ENCODE results near the gene MTMR12. TPM values are rescaled to one million over a fixed set of nuclear protein-coding genes. Genes with fewer than 3 reads are reported as not detected.

MTMR12 gene
- total and polyA plus RNA-seq, 2 of the 13 experiments (the other 11 are each of a cell fraction or from before 2014, with no cell fraction given) = 23.4 to 36.6 TPM

DNA sequence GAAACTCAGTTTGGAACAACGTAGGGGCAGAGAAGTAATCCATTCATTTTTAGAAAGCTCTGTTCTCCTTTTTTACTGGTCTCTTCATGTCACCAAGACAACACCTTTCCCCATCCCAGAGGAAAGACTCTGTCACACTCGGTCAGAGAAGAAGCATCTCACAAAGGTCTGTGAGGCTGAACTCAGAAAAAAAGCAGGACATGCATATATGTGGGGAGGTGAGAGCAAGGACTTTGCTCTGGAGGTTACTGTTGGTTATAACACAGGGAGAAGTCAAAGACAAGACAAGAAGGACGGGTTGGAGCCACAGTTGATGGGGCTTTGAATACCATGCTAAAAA is 19.2 kb upstream of the MTMR12 start (continued):
- peak; percentile 97 for TF ChIP-seq ZKSCAN5 (CRISPR knock-in tag; IDR thresholded peaks at IDR 0.05)
- TF ChIP-seq POLR2AphosphoS5 (IDR thresholded peaks at IDR 0.05; ENCODE audit: low read depth, low read length) = peak; percentile 43; the same call in 1 of the 2 replicates

DNA sequence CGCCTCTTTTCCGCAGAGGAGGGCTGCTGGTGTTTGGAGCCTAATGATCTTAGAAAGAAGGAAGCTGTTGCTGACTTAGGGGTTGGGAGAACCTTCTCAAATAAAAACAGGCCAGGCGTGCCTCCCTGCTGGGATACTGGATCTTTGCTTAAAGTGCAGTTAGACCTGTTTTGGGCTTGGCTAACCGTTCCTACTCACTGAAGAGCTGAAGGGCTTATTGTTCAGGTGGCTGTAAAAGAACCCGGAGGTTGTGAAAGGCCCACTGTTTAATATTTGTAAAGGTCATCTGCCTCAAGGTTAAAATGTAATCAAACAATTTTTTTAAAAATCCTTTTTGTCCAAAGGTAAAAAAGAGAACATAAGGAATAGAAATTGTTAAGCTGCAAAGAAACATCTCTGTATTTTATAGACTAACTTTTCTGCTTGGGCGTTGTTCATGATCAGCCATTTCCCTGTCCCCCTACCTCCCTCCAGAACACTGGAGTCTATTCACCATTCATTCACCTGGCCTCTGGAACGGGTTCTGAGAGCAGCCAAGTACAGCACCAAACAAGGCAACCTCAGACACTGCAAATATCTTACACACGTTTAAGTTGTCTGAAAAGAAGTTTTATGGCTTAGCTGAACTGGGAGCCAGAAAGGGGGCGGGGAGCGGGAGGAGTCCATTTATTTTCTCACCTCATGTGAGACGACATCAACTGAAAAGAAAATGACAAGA is 18.6 kb upstream of the MTMR12 start:
- peaks cover 59% of the 10 kb centered on the region for H3K4me1 ChIP-seq (ENCODE audit: insufficient read depth, low read length)
- no peaks in the 10 kb centered on the region for H3K36me3 ChIP-seq (replicated peaks in 1 of 2; ENCODE audit: control insufficient read depth in 1 of 2, insufficient read depth in 2 of 2, low read length in 2 of 2)
- POLR2A ChIA-PET = interaction anchor here (0.6 to 5.0 kb wide), 13 partner anchors 11 to 170 kb away, joined by 3 to 78 read pairs (median 4); partner anchors contain the start of genes GOLPH3, MTMR12 and ZFR
- peak overlapping the region; percentile 49 for H2AFZ ChIP-seq (ENCODE audit: low read length)
- H3K27ac ChIP-seq (ENCODE audit: extremely low read length, insufficient read depth, low read length) = peak overlapping the region; percentile 95
- peak overlapping the region; percentile 81 for H3K9ac ChIP-seq (ENCODE audit: insufficient read depth, low read depth, low read length)
- WGBS (ENCODE audit: low lambda C conversion rate) = 0% methylated on average over 11 of the region's 11 CpGs
- ATAC-seq (peak; percentile 90), FAIRE-seq (peak; percentile 99), DNase-seq (ENCODE audit: low spot score) (peak; percentile 91)
- peak overlapping the region; percentile 73 for H3K4me2 ChIP-seq (ENCODE audit: low read depth, low read length)
- no peaks in the 10 kb centered on the region for H3K79me2 ChIP-seq (ENCODE audit: insufficient read depth, low read length)
- no peaks in the 10 kb centered on the region for H4K20me1 ChIP-seq (ENCODE audit: insufficient read depth, low read length)
- no TSS peak for BruUV-seq (replicated peaks)
- no peaks in the 10 kb centered on the region for H3K27me3 ChIP-seq (ENCODE audit: control insufficient read depth in 1 of 2, insufficient read depth in 2 of 2, low read length in 2 of 2)
- H3K4me3 ChIP-seq (replicated peaks in 1 of 3; ENCODE audit: insufficient read depth in 1 of 3, low read depth in 2 of 3, low read length in 3 of 3) = peak overlapping the region; percentile 32 to 57 (median 54); a peak in 5 of 6 replicates
- in situ Hi-C loops (cut with HindIII; ENCODE audit: extremely low pct_ligation_motif_present, low pct_unique_long_range_greater_than_20kb) (no loop called here), intact Hi-C loops (cut with micrococcal nuclease; ENCODE audit: unreplicated experiment) (loop anchor here (1.0 to 10.0 kb wide), 4 partner anchors 17 to 167 kb away; no protein-coding TSS in a partner anchor)
- CTCF ChIA-PET (ENCODE audit: low intra/inter-chr PET ratio, low total read pairs) = no interaction called here
- H3K9me3 ChIP-seq (ENCODE audit: low read length) = no peaks in the 10 kb centered on the region
- TF ChIP-seq PPARG (CRISPR knock-in tag; conservative IDR thresholded peaks at IDR 0.05) (peak; percentile 65), LCORL (IDR thresholded peaks at IDR 0.05) (no peak), LCORL (CRISPR knock-in tag; IDR thresholded peaks at IDR 0.05) (peak; percentile 68), ZNF772 (CRISPR knock-in tag; IDR thresholded peaks at IDR 0.05) (no peak), ZNF589 (CRISPR knock-in tag; conservative IDR thresholded peaks at IDR 0.05) (no peak), JUN (CRISPR knock-in tag; IDR thresholded peaks at IDR 0.05) (no peak), KLF15 (CRISPR knock-in tag; IDR thresholded peaks at IDR 0.05; ENCODE audit: borderline replicate concordance) (no peak)
- TF ChIP-seq, protein P1, sequence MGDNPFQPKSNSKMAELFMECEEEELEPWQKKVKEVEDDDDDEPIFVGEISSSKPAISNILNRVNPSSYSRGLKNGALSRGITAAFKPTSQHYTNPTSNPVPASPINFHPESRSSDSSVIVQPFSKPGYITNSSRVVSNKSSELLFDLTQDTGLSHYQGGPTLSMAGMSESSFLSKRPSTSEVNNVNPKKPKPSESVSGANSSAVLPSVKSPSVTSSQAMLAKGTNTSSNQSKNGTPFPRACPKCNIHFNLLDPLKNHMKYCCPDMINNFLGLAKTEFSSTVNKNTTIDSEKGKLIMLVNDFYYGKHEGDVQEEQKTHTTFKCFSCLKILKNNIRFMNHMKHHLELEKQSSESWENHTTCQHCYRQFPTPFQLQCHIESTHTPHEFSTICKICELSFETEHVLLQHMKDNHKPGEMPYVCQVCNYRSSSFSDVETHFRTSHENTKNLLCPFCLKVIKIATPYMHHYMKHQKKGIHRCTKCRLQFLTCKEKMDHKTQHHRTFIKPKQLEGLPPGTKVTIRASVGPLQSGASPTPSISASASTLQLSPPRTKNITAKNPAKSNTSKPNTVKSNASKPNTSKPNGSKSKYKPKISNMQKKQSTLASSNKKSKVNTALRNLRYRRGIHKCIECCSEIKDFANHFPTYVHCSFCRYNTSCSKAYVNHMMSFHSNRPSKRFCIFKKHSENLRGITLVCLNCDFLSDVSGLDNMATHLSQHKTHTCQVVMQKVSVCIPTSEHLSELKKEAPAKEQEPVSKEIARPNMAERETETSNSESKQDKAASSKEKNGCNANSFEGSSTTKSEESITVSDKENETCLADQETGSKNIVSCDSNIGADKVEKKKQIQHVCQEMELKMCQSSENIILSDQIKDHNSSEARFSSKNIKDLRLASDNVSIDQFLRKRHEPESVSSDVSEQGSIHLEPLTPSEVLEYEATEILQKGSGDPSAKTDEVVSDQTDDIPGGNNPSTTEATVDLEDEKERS (CRISPR knock-in tag; IDR thresholded peaks at IDR 0.05) = 0 out of 2 replicates have a peak, but pooled peaks have one; percentile 23
- TF ChIP-seq, protein P2, sequence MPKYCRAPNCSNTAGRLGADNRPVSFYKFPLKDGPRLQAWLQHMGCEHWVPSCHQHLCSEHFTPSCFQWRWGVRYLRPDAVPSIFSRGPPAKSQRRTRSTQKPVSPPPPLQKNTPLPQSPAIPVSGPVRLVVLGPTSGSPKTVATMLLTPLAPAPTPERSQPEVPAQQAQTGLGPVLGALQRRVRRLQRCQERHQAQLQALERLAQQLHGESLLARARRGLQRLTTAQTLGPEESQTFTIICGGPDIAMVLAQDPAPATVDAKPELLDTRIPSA (CRISPR knock-in tag; IDR thresholded peaks at IDR 0.05; ENCODE audit: borderline replicate concordance) = peak; percentile 44; the same call in 1 of the 2 replicates
- TF ChIP-seq, protein P3, sequence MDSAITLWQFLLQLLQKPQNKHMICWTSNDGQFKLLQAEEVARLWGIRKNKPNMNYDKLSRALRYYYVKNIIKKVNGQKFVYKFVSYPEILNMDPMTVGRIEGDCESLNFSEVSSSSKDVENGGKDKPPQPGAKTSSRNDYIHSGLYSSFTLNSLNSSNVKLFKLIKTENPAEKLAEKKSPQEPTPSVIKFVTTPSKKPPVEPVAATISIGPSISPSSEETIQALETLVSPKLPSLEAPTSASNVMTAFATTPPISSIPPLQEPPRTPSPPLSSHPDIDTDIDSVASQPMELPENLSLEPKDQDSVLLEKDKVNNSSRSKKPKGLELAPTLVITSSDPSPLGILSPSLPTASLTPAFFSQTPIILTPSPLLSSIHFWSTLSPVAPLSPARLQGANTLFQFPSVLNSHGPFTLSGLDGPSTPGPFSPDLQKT (CRISPR knock-in tag; IDR thresholded peaks at IDR 0.05; ENCODE audit: borderline replicate concordance) = no peak
- TF ChIP-seq, protein P4, sequence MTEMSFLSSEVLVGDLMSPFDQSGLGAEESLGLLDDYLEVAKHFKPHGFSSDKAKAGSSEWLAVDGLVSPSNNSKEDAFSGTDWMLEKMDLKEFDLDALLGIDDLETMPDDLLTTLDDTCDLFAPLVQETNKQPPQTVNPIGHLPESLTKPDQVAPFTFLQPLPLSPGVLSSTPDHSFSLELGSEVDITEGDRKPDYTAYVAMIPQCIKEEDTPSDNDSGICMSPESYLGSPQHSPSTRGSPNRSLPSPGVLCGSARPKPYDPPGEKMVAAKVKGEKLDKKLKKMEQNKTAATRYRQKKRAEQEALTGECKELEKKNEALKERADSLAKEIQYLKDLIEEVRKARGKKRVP (CRISPR knock-in tag; IDR thresholded peaks at IDR 0.05) = 0 out of 4 replicates have a peak, but pooled peaks of 1 of the 2 experiments have one; percentile 26

Data from HepG2 (cell line).